GM21447 (cell line): ENCODE results near the gene ZFP69B.
"Not testable (repeated sequence)": the region's sequence is repeated elsewhere in the genome, so short reads cannot be mapped to it uniquely, and the experiment has no call there.

Source experiments
- ATAC-seq: cut with Tn5 transposase; IDR thresholded peaks from one replicate; pipeline ENCODE4 v1.9.1; 2021; ENCODE audit not compliant: unreplicated experiment

Gene ZFP69B

GRCh38 chr1:40435471-40435870 lies 14.8 kb upstream of the ZFP69B start:
- ATAC-seq, result no peak

DNA sequence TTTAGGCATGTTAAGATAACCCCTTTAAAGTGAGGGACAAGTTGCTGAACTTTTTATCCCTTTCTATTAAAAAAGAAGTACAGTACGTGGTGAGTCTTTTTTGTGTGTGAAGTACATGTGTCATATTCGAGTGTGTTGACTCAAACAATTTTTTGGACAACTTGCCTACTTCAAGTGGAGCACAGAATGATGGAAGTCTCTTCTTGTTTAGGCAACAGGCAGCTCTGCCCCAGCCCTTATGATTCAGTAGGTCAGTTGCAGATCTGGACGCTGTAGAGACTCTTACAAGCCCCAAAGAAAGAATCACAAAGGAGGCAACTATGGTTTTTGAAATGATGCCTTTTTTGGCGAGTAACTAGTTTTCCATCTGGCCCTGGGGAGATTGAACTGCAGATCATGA lies 14.4 kb upstream of the ZFP69B start:
- no peak for ATAC-seq

GRCh38 chr1:40438391-40439015 lies 11.8 kb upstream of the ZFP69B start:
- ATAC-seq, result no peak

GRCh38 chr1:40439247-40439646 lies 11.0 kb upstream of the ZFP69B start:
- ATAC-seq, result no peak

- peak; percentile 50 for ATAC-seq
Measured at GRCh38 chr1:40450495-40451237, 390 bp downstream of the ZFP69B start.

DNA sequence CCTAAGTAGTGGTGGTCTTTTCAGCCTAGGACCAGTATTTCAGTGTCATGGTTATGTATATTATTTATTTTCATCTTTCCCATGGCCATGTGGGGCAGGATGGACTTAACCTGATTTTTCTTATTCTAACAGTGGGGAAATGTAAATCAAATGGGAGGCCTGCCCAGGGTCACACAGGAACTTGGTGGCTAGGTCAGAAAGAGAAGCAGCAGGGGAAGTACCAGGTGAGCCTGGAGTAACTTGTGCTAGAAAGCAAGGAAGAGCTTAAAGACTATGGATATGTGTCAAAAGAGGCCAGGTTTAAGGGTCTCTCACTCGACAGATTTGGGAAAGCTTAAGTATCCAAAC lies 936 bp downstream of the ZFP69B start:
- ATAC-seq, result peak; percentile 19

- ATAC-seq, result no peak
Measured at GRCh38 chr1:40454873-40455272, 4.6 kb downstream of the ZFP69B start.

DNA sequence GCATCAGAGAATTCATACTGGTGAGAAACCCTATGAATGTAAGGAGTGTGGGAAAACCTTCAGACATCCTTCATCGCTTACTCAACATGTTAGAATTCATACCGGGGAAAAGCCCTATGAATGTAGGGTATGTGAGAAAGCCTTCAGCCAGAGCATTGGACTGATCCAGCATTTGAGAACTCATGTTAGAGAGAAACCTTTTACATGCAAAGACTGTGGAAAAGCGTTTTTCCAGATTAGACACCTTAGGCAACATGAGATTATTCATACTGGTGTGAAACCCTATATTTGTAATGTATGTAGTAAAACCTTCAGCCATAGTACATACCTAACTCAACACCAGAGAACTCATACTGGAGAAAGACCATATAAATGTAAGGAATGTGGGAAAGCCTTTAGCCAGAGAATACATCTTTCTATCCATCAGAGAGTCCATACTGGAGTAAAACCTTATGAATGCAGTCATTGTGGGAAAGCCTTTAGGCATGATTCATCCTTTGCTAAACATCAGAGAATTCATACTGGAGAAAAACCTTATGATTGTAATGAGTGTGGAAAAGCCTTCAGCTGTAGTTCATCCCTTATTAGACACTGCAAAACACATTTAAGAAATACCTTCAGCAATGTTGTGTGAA lies 12.8 kb downstream of the ZFP69B start:
- no peak for ATAC-seq

- ATAC-seq, result no peak
Measured at GRCh38 chr1:40469327-40469726, 19.1 kb downstream of the ZFP69B start.

GRCh38 chr1:40475268-40475667 lies 25.0 kb downstream of the ZFP69B start:
- no peak for ATAC-seq

- peak; percentile 73 for ATAC-seq
Measured at GRCh38 chr1:40476924-40477677, 26.8 kb downstream of the ZFP69B start, which contains the start of gene ZFP69. Gene ZFP69 (plus strand): TSS chr1:40477290. CDS start chr1:40479362, 2,072 bp downstream.

- peak; percentile 27 for ATAC-seq
Measured at GRCh38 chr1:40477678-40478053, 27.4 kb downstream of the ZFP69B start.

DNA sequence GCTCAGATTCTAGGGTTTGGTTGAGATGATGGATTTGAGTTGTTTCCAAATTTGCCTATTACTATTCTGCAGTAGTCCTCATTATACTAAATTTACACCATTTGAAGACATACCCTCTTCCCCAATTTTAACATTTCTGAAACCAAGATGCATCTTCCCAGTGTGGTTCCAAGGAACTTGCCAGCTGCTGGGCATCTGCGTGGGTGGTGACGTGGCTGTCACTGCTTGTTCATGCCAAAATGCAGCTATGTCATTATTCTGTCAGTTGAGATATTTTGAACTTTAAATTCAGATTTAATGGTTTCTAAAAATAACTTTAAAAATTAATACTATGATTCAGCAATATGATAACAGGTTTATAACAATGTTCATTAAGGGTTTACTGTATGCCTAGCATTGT lies 28.0 kb downstream of the ZFP69B start:
- ATAC-seq, result no peak

DNA sequence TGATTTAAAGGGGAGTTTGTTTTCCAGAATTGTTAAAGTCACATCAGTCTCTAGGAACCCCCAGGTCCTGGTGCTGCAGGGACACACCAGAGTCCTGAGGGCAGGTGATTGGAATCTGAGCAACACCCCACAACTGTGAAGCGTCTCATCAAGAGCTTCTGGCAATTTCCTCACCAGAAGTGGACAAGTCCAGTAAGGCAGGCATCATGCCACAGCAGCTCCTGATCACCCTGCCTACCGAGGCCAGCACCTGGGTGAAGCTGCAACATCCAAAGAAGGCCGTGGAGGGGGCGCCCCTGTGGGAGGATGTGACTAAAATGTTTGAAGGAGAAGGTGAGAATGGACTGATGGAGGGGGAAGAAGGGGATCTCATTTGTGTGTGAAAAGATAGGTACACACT lies 28.9 kb downstream of the ZFP69B start:
- no peak for ATAC-seq

GRCh38 chr1:40495315-40495903 lies 45.1 kb downstream of the ZFP69B start:
- no peak for ATAC-seq

- ATAC-seq, result not testable (repeated sequence)
Measured at GRCh38 chr1:40502651-40503050, 52.4 kb downstream of the ZFP69B start.

GRCh38 chr1:40507973-40508372 lies 57.7 kb downstream of the ZFP69B start:
- ATAC-seq, result no peak

- peak; percentile 73 for ATAC-seq
Measured at GRCh38 chr1:40508375-40509341, 58.4 kb downstream of the ZFP69B start, which contains the start of gene EXO5. Gene EXO5 (plus strand): TSS chr1:40508767. CDS start chr1:40514545, 5,778 bp downstream.
